HCT116 (cell line): ENCODE results near the gene KDM2B. TPM values are rescaled to one million over a fixed set of nuclear protein-coding genes. Genes with fewer than 3 reads are reported as not detected.
"Not testable (repeated sequence)": the region's sequence is repeated elsewhere in the genome, so short reads cannot be mapped to it uniquely, and the experiment has no call there.

Experiments used
- ATAC-seq: fragments of 200-7000 bp; cut with Tn5 transposase; 2 replicates; pipeline ENCODE4 v1.9.1; 2020; ENCODE audit warnings: mild to moderate bottlenecking, moderate library complexity
- BruUV-seq: library from RNA; stranded (reverse); fragments of 400-500 nt; replicated peaks from 2 replicates; lab custom pipeline; 2021; lab: Mats Ljungman, UMichigan
- CTCF ChIA-PET: fragments of 300-600 bp; sonication (Branson Sonifier 250); formaldehyde crosslinking; loops from one replicate; lab custom pipeline; 2021; ENCODE audit warnings: antibody characterized with exemption; lab: Charles Lee
- POLR2A ChIA-PET: fragments of 300-600, 350-600 bp; sonication (Branson Sonifier 250); formaldehyde crosslinking; loops from one replicate; lab custom pipeline; 2021; ENCODE audit warnings: antibody characterized with exemption; lab: Charles Lee
- RAD21 ChIA-PET, 2 experiments: fragments of 300-600 bp; sonication (Branson Sonifier 250); formaldehyde crosslinking; loops; one replicate each; lab custom pipeline; 2023; ENCODE audit warnings: low total read pairs in 2 of 2; ENCODE audit not compliant: uncharacterized antibody in 2 of 2, unreplicated experiment in 2 of 2, low non-redundant PET in 1 of 2; lab: Charles Lee
- DNase-seq: peaks from one replicate; pipeline ENCODE4 v3.0.0-alpha.2; 2010; ENCODE audit warnings: low read depth, low spot score
- H2AFZ ChIP-seq: fragments of 200-600 bp; shearing (Covaris generic), sonication (generic); 2 replicates; pipeline ENCODE4 v1.6.1; 2017; ENCODE audit warnings: low read depth, mixed run types, mixed read lengths, antibody characterized with exemption, low read length; ENCODE audit not compliant: poor library complexity, severe bottlenecking
- H3K27ac ChIP-seq: 2 replicates; pipeline ENCODE4 v1.5.1; 2012; ENCODE audit warnings: low read depth, low read length
- H3K27me3 ChIP-seq: fragments of 200-600 bp; sonication (generic); 2 replicates; pipeline ENCODE4 v1.6.1; 2016; ENCODE audit warnings: mixed run types, low read length, mixed read lengths; ENCODE audit not compliant: insufficient read depth
- H3K36me3 ChIP-seq, 2 experiments: fragments of 200-500 bp in 1 of 2; fragments of 200-600 bp in 1 of 2; sonication (Bioruptor generic) in 1 of 2; sonication (generic) in 1 of 2; 2 replicates each; pipeline versions ENCODE4 v1.5.1 to v1.6.1; 2014 to 2016; ENCODE audit warnings: low read length in 2 of 2, inconsistent platforms in 1 of 2, mixed read lengths in 1 of 2, mixed run types in 1 of 2; ENCODE audit not compliant: insufficient read depth in 2 of 2, control insufficient read depth in 1 of 2
- H3K4me1 ChIP-seq, 2 experiments: fragments of 200-600 bp in 1 of 2; sonication (generic) in 1 of 2; 2 replicates each; pipeline versions ENCODE4 v1.5.1 to v1.6.1; 2012 to 2017; ENCODE audit warnings: low read length in 2 of 2, inconsistent platforms in 1 of 2, mild to moderate bottlenecking in 1 of 2, mixed read lengths in 1 of 2, mixed run types in 1 of 2, moderate library complexity in 1 of 2; ENCODE audit not compliant: insufficient read depth in 2 of 2, control insufficient read depth in 1 of 2
- H3K4me2 ChIP-seq: fragments of 200-600 bp; sonication (generic); 2 replicates; pipeline ENCODE4 v1.6.1; 2017; ENCODE audit warnings: mixed run types, low read length, mixed read lengths
- H3K4me3 ChIP-seq, 2 experiments: fragments of 200-600 bp in 1 of 2; sonication (generic) in 1 of 2; replicated peaks in 1 of 2; 2 replicates each; pipeline ENCODE4 v1.5.1; 2011 to 2016; ENCODE audit warnings: low read length in 2 of 2, control low read depth in 1 of 2, low read depth in 1 of 2, mild to moderate bottlenecking in 1 of 2, mixed read lengths in 1 of 2, mixed run types in 1 of 2
- H3K79me2 ChIP-seq: fragments of 200-600 bp; sonication (generic); 2 replicates; pipeline ENCODE4 v1.6.1; 2017; ENCODE audit warnings: mild to moderate bottlenecking, mixed run types, low read length, moderate library complexity, mixed read lengths; ENCODE audit not compliant: insufficient read depth
- H3K9ac ChIP-seq: fragments of 200-600 bp; sonication (generic); 2 replicates; pipeline ENCODE4 v1.6.1; 2016; ENCODE audit warnings: low read length, mixed read lengths
- H3K9me2 ChIP-seq: fragments of 200-600 bp; sonication (generic), shearing (Covaris generic); 2 replicates; pipeline ENCODE4 v1.6.1; 2017; ENCODE audit warnings: mixed run types, mild to moderate bottlenecking, moderate library complexity; ENCODE audit not compliant: insufficient read depth
- H3K9me3 ChIP-seq, 2 experiments: fragments of 200-500 bp in 1 of 2; fragments of 200-600 bp in 1 of 2; sonication (Bioruptor generic) in 1 of 2; sonication (generic) in 1 of 2; 2 replicates each; pipeline ENCODE4 v1.6.1; 2014 to 2017; ENCODE audit warnings: low read length in 2 of 2, mixed read lengths in 2 of 2, inconsistent platforms in 1 of 2, low read depth in 1 of 2, mild to moderate bottlenecking in 1 of 2, mixed run types in 1 of 2, moderate library complexity in 1 of 2; ENCODE audit not compliant: control insufficient read depth in 1 of 2, insufficient read depth in 1 of 2
- H4K20me1 ChIP-seq: fragments of 200-600 bp; sonication (generic), shearing (Covaris generic); 2 replicates; pipeline ENCODE4 v1.6.1; 2017; ENCODE audit warnings: mixed run types, mild to moderate bottlenecking, moderate library complexity; ENCODE audit not compliant: insufficient read depth
- ELF1 ChIP-seq: IDR thresholded peaks from 2 replicates; pipeline ENCODE4 v1.6.1; 2012; ENCODE audit warnings: low read depth, borderline replicate concordance
- JUND ChIP-seq: IDR thresholded peaks from 2 replicates; pipeline ENCODE4 v1.6.1; 2012
- POLR2AphosphoS5 ChIP-seq: IDR thresholded peaks from 2 replicates; pipeline ENCODE4 v1.6.1; 2011; ENCODE audit warnings: mild to moderate bottlenecking, low read depth, low read length, moderate library complexity
- SRF ChIP-seq: IDR thresholded peaks from 2 replicates; pipeline ENCODE4 v1.6.1; 2012; ENCODE audit warnings: low read depth
- ZNF274 ChIP-seq: fragments of 200-500 bp; sonication (Bioruptor generic); IDR thresholded peaks from 2 replicates; pipeline ENCODE4 v1.6.1; 2014; ENCODE audit warnings: mild to moderate bottlenecking, low read depth, low read length, inconsistent platforms
- intact Hi-C: fragments of 100-400 bp; cut with micrococcal nuclease; formaldehyde crosslinking; loops from 2 replicates; pipeline ENCODE4 v1.10.0; 2022
- total RNA-seq: library from RNA; stranded (reverse); gene quantifications from one replicate; pipeline ENCODE4 v1.2.1, GENCODE V29; 2021; ENCODE audit not compliant: unreplicated experiment

KDM2B gene
- total RNA-seq, 1 experiment from 2014 or later = 36.7 TPM

GRCh38 chr12:121590476-121591143, 9.8 kb upstream of the KDM2B start:
- no peaks in the 10 kb centered on the region for H3K27me3 ChIP-seq
- H3K9me2 ChIP-seq = no peaks in the 10 kb centered on the region
- BruUV-seq = no TSS peak
- H3K9me3 ChIP-seq = no peaks in the 10 kb centered on the region
- ATAC-seq (no peak), DNase-seq (no peak)
- no peak overlapping the region for H2AFZ ChIP-seq
- no peak overlapping the region for H3K4me3 ChIP-seq
- H3K9ac ChIP-seq = no peak overlapping the region
- no peaks in the 10 kb centered on the region for H3K36me3 ChIP-seq
- no peak for TF ChIP-seq SRF
- TF ChIP-seq ELF1 = no peak
- TF ChIP-seq POLR2AphosphoS5 = no peak
- TF ChIP-seq ZNF274 = no peak
- no peak for TF ChIP-seq JUND
- ChIA-PET RAD21 (no interaction called here), POLR2A (no interaction called here), CTCF (no interaction called here)
- no peak overlapping the region for H3K4me2 ChIP-seq
- intact Hi-C loops = no loop called here
- peaks cover 4 to 8% of the 10 kb centered on the region in 2 experiments; a peak in 1 of 4 replicates for H3K4me1 ChIP-seq
- no peaks in the 10 kb centered on the region for H4K20me1 ChIP-seq
- no peak overlapping the region for H3K27ac ChIP-seq
- H3K79me2 ChIP-seq = no peaks in the 10 kb centered on the region

- H3K27me3 ChIP-seq, H3K4me3 ChIP-seq, ATAC-seq, H3K4me2 ChIP-seq, H3K9me2 ChIP-seq, BruUV-seq, H2AFZ ChIP-seq, CTCF ChIA-PET, RAD21 ChIA-PET, H3K36me3 ChIP-seq, H4K20me1 ChIP-seq, H3K9ac ChIP-seq, DNase-seq, H3K27ac ChIP-seq, intact Hi-C loops, H3K79me2 ChIP-seq, H3K9me3 ChIP-seq: not testable (repeated sequence)
- peaks cover 15 to 29% of the 10 kb centered on the region in 2 experiments for H3K4me1 ChIP-seq
- POLR2A ChIA-PET = interaction anchor here (0.6 to 1.2 kb wide), 2 partner anchors 31 to 100 kb away, joined by 3 to 7 read pairs; no protein-coding TSS in a partner anchor
Observed at GRCh38 chr12:121584885-121585284, 4.1 kb upstream of the KDM2B start.

- H3K9me3 ChIP-seq, RAD21 ChIA-PET, H3K27me3 ChIP-seq, POLR2A ChIA-PET, intact Hi-C loops, H3K79me2 ChIP-seq, H3K4me2 ChIP-seq, H2AFZ ChIP-seq, DNase-seq, ATAC-seq, H3K4me3 ChIP-seq, H3K9ac ChIP-seq, H3K27ac ChIP-seq, H3K9me2 ChIP-seq, BruUV-seq, H3K36me3 ChIP-seq, H4K20me1 ChIP-seq: not testable (repeated sequence)
- CTCF ChIA-PET = interaction anchor here (1.2 kb wide), 1 partner anchor 31 kb away, joined by 3 read pairs; no protein-coding TSS in a partner anchor
- peaks cover 13 to 29% of the 10 kb centered on the region in 2 experiments for H3K4me1 ChIP-seq
Observed at GRCh38 chr12:121583334-121583661, 2.5 kb upstream of the KDM2B start.
